Panc1 (cell line): ENCODE measurements around the gene DPH5.

Source experiments
- CTCF ChIP-seq: fragments of 450-650 bp; IDR thresholded peaks from 2 replicates; pipeline ENCODE4 v1.5.1; 2017; ENCODE audit warnings: mild to moderate bottlenecking
- POLR2AphosphoS5 ChIP-seq: IDR thresholded peaks from 2 replicates; pipeline ENCODE4 v1.6.1; 2012; ENCODE audit warnings: mild to moderate bottlenecking, low read depth, low read length, moderate library complexity
- REST ChIP-seq, 2 experiments: IDR thresholded peaks; 2 replicates each; pipeline ENCODE4 v1.6.1; 2011 to 2012; ENCODE audit warnings: low read depth in 2 of 2, control low read depth in 1 of 2, low read length in 1 of 2, mild to moderate bottlenecking in 1 of 2, moderate library complexity in 1 of 2; ENCODE audit not compliant: insufficient read depth in 1 of 2
- SIN3A ChIP-seq: IDR thresholded peaks from 2 replicates; pipeline ENCODE4 v1.6.1; 2012; ENCODE audit warnings: low read depth, mild to moderate bottlenecking, low read length, moderate library complexity, borderline replicate concordance; ENCODE audit not compliant: insufficient read depth
- TCF7L2 ChIP-seq: IDR thresholded peaks from 2 replicates; pipeline ENCODE4 v1.6.1; 2011; ENCODE audit warnings: mild to moderate bottlenecking, low read depth, low read length, inconsistent platforms

GRCh38 chr1:101006553-101006952 lies 19.0 kb downstream of the DPH5 start:
- no peak for TF ChIP-seq POLR2AphosphoS5
- TF ChIP-seq CTCF = no peak
- TF ChIP-seq REST (IDR thresholded peaks at IDR 0.05; ENCODE audit: insufficient read depth in 1 of 2, low read depth in 2 of 2, low read length in 1 of 2) = no peak
- TF ChIP-seq TCF7L2 = no peak
- TF ChIP-seq SIN3A = no peak
